VCaP (cell line): ENCODE measurements around the gene EPC2.
A peak's percentile ranks its signal among the peaks of the same experiment; 100 is the strongest.
"Not testable (repeated sequence)": the region's sequence is repeated elsewhere in the genome, so short reads cannot be mapped to it uniquely, and the experiment has no call there.

Source experiments
- H3K27ac ChIP-seq: fragments of 450-650 bp; 2 replicates; pipeline ENCODE4 v1.5.1; 2017
- CTCF ChIP-seq: fragments of 450-650 bp; conservative IDR thresholded peaks from 2 replicates; pipeline ENCODE4 v1.5.1; 2017; ENCODE audit warnings: mild to moderate bottlenecking, moderate library complexity

Gene EPC2

GRCh38 chr2:148642891-148643416 lies 1.6 kb upstream of the EPC2 start:
- no peak overlapping the region for H3K27ac ChIP-seq
- TF ChIP-seq CTCF, result no peak

GRCh38 chr2:148643421-148643820 lies 1.1 kb upstream of the EPC2 start:
- no peak for TF ChIP-seq CTCF

GRCh38 chr2:148644883-148645538 lies 460 bp downstream of the EPC2 start:
- TF ChIP-seq CTCF, result peak; percentile 40; the same call in 1 of the 2 replicates
- H3K27ac ChIP-seq, result peak overlapping the region; percentile 98

More at GRCh38 chr2:148643421-148643820, 1.1 kb upstream of the EPC2 start:
- peak overlapping the region; percentile 98 for H3K27ac ChIP-seq

- H3K27ac ChIP-seq, result peak overlapping the region; percentile 98
- TF ChIP-seq CTCF, result no peak
Observed at GRCh38 chr2:148645539-148646230, 1.1 kb downstream of the EPC2 start.

- TF ChIP-seq CTCF, result no peak
- H3K27ac ChIP-seq, result peak overlapping the region; percentile 98
Observed at GRCh38 chr2:148646231-148646559, 1.6 kb downstream of the EPC2 start.

GRCh38 chr2:148647711-148648110 lies 3.2 kb downstream of the EPC2 start:
- not testable (repeated sequence) for H3K27ac ChIP-seq

- no peak overlapping the region for H3K27ac ChIP-seq
- TF ChIP-seq CTCF, result no peak
Observed at GRCh38 chr2:148649936-148650335, 5.4 kb downstream of the EPC2 start.

- no peak overlapping the region for H3K27ac ChIP-seq
- no peak for TF ChIP-seq CTCF
Observed at GRCh38 chr2:148650881-148651280, 6.3 kb downstream of the EPC2 start.
